Peyer's patch (tissue), 4 donors: Measurements from ENCODE around the gene MNX1. TPM values are rescaled to one million over a fixed set of nuclear protein-coding genes. Genes with fewer than 3 reads are reported as not detected.

ENCODE experiments used
- DNase-seq, 3 donors: peaks; one replicate each; pipeline ENCODE4 v3.0.0-alpha.2; 2017 to 2019
- H3K27ac ChIP-seq, 4 donors: fragments of 200-600 bp; sonication (generic); one replicate each; pipeline ENCODE4 v1.5.1; 2016 to 2019
- H3K27me3 ChIP-seq, 2 donors: fragments of 200-600 bp; sonication (generic); one replicate each; pipeline ENCODE4 v1.5.1; 2019
- H3K36me3 ChIP-seq, 3 donors: fragments of 200-600 bp; sonication (generic); one replicate each; pipeline ENCODE4 v1.5.1; 2016 to 2019
- H3K4me1 ChIP-seq, 4 donors: fragments of 200-600 bp; sonication (generic); one replicate each; pipeline ENCODE4 v1.5.1; 2016 to 2019
- H3K4me3 ChIP-seq, 4 donors: fragments of 200-600 bp; sonication (generic); 1 replicate in 3 of 4; 2 replicates in 1 of 4; pipeline ENCODE4 v1.5.1; 2016 to 2019; ENCODE audit warnings: mild to moderate bottlenecking in 1 of 4
- H3K9me3 ChIP-seq, 4 donors: fragments of 200-600 bp; sonication (generic); one replicate each; pipeline ENCODE4 v1.5.1; 2016 to 2019; ENCODE audit warnings: mild to moderate bottlenecking in 1 of 4
- POLR2A ChIP-seq, 2 donors: fragments of 450-650 bp; IDR thresholded peaks; one replicate each; pipeline ENCODE4 v1.5.1; 2017; ENCODE audit warnings: antibody characterized with exemption in 2 of 2, mild to moderate bottlenecking in 2 of 2, moderate library complexity in 2 of 2
- total RNA-seq, 4 donors: library from RNA; depleted of rRNA; stranded (reverse); fragments of >200 nt; gene quantifications; one replicate each; pipeline ENCODE4 v1.1.0, GENCODE V29; 2016
- TF ChIP-seq, protein P1 (sequence below), 6 experiments: fragments of 450-650 bp in 4 of 6; fragments of 200-600 bp in 2 of 6; sonication (generic) in 1 of 6; IDR thresholded peaks; one replicate each; pipeline ENCODE4 v1.5.1; 2017 to 2019; ENCODE audit warnings: antibody characterized with exemption in 6 of 6, mild to moderate bottlenecking in 3 of 6, moderate library complexity in 1 of 6

Gene MNX1
- total RNA-seq, 4 donors from 2014 or later, result 7.4 to 41.9 (median 16.9) TPM

DNA sequence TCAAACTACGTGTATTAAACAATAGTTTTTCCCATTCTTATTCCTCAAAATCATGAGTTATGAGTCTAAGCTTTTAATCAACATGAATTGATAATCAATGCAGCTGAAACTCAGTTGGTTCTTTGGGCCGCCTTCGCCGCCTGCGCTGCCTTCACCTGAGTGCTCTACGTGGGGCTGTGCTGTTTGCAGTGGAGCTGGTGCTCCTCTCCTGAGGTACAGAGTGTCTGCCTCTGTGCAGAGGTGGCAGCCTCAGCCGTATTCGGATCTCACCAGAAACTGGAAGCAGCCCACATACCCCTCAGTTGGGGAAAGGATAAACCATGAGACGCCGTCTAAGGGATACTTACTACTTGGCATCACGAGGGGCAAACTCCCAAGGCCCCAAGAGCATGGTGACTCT is 45.5 kb downstream of the MNX1 start:
- Histone ChIP-seq H3K4me3 (no peak overlapping the region), H3K36me3 (peaks cover 0 to 93% (median 0%) of the 10 kb centered on the region in 3 donors), H3K27me3 (no peaks in the 10 kb centered on the region), H3K27ac (no peak overlapping the region), H3K9me3 (no peaks in the 10 kb centered on the region), H3K4me1 (no peaks in the 10 kb centered on the region)
- TF ChIP-seq POLR2A (IDR thresholded peaks at IDR 0.05), result no peak
- TF ChIP-seq, protein P1, sequence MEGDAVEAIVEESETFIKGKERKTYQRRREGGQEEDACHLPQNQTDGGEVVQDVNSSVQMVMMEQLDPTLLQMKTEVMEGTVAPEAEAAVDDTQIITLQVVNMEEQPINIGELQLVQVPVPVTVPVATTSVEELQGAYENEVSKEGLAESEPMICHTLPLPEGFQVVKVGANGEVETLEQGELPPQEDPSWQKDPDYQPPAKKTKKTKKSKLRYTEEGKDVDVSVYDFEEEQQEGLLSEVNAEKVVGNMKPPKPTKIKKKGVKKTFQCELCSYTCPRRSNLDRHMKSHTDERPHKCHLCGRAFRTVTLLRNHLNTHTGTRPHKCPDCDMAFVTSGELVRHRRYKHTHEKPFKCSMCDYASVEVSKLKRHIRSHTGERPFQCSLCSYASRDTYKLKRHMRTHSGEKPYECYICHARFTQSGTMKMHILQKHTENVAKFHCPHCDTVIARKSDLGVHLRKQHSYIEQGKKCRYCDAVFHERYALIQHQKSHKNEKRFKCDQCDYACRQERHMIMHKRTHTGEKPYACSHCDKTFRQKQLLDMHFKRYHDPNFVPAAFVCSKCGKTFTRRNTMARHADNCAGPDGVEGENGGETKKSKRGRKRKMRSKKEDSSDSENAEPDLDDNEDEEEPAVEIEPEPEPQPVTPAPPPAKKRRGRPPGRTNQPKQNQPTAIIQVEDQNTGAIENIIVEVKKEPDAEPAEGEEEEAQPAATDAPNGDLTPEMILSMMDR (IDR thresholded peaks at IDR 0.05), result no peak
- no peak for DNase-seq

DNA sequence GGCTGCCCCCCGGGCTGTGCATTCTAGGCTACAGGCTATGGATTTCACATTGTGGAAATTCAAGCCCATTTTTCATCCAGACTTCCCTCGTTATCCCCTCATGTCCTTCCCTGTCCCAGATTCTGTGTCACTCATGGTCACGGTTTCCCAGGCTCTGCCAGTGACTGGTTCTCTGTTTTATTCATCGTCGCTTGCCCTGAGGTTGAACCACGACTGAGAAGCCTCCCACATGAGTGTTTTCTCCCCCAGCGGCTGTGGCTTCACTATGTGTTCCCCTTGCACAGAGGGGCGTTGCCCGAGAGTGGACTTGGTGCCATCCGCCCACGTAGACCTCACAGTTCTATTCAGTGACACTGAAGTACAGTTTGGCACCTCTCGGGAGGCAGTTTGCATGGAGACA is 47.0 kb downstream of the MNX1 start:
- no peaks in the 10 kb centered on the region for H3K9me3 ChIP-seq
- DNase-seq, result no peak
- peaks cover 0 to 98% (median 0%) of the 10 kb centered on the region in 3 donors for H3K36me3 ChIP-seq
- no peak overlapping the region for H3K27ac ChIP-seq
- TF ChIP-seq, protein P1 (IDR thresholded peaks at IDR 0.05), result no peak
- TF ChIP-seq POLR2A (IDR thresholded peaks at IDR 0.05), result no peak
- H3K4me1 ChIP-seq, result no peaks in the 10 kb centered on the region
- no peaks in the 10 kb centered on the region for H3K27me3 ChIP-seq
- no peak overlapping the region for H3K4me3 ChIP-seq

DNA sequence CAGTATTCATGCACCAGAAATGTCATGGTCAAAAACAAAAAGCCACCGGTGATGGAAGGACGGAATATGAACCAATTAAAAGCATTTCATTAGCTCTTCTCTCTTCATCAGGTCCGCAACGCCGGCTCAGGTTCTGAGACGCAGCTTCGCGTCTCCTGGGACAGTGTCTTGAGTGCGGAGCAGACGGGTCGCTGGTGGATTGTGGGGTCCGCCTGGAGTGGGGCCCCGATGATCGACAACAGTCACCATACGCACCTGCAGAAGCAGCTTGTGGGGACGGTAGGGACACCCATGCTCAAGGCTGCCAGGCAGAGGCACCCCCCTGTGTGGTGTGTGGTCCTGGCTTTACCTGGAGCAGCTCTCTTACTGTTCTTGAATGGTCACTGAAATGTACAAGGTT is 47.6 kb downstream of the MNX1 start:
- Histone ChIP-seq H3K9me3 (no peaks in the 10 kb centered on the region), H3K36me3 (peaks cover 0 to 99% (median 0%) of the 10 kb centered on the region in 3 donors), H3K4me1 (no peaks in the 10 kb centered on the region), H3K27me3 (no peaks in the 10 kb centered on the region), H3K4me3 (no peak overlapping the region), H3K27ac (no peak overlapping the region)
- DNase-seq, result no peak
- TF ChIP-seq POLR2A (IDR thresholded peaks at IDR 0.05), result no peak

DNA sequence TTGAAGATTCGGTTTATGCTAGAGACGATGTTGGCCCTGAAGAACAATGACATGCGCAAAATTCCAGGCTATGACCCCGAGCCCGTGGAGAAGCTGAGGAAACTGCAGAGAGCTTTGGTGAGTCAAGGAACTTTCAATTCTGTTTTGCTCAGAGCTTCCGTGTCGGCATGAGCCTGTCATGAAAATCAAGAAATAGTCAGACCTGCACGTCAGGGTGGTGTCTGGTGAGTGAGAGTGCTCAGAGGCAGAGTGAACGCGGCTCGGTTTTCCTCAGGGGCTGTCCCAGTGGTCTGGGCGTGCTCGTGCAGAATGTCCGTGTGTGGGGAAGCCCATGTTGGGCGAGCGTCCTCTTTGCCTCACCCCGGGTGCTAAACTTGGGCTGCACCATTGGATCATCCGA is 48.3 kb downstream of the MNX1 start:
- Histone ChIP-seq H3K4me1 (no peaks in the 10 kb centered on the region), H3K27ac (no peak overlapping the region), H3K4me3 (no peak overlapping the region), H3K27me3 (no peaks in the 10 kb centered on the region), H3K9me3 (no peaks in the 10 kb centered on the region), H3K36me3 (peaks cover 0 to 94% (median 0%) of the 10 kb centered on the region in 3 donors)
- no peak for TF ChIP-seq POLR2A (IDR thresholded peaks at IDR 0.05)
- TF ChIP-seq, protein P1 (IDR thresholded peaks at IDR 0.05), result no peak
- DNase-seq, result no peak

DNA sequence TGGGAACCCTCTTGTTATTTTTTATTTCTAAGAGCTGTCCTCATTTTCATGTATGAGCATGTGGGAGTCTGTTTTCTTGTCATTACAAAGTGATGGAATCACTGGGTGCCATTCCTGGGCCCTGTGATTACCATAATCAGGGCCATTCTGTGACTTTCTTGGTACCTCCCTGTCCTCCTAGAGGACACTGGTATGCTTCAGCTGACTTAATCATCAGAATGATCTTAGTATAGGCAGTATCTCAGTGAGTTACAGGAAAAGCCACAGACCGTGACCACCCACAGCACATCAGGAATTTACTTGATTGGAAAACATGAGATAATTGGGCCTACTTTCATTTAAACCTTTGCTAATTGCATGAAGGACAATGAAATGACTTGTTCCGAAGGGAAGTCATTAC is 53.7 kb downstream of the MNX1 start:
- Histone ChIP-seq H3K4me3 (no peak overlapping the region), H3K36me3 (peaks cover 0 to 87% (median 6%) of the 10 kb centered on the region in 3 donors), H3K4me1 (peaks cover 0 to 8% (median 0%) of the 10 kb centered on the region in 4 donors), H3K9me3 (no peaks in the 10 kb centered on the region), H3K27me3 (no peaks in the 10 kb centered on the region), H3K27ac (no peak overlapping the region)
- no peak for DNase-seq
- TF ChIP-seq POLR2A (IDR thresholded peaks at IDR 0.05), result no peak
- TF ChIP-seq, protein P1 (IDR thresholded peaks at IDR 0.05), result no peak

DNA sequence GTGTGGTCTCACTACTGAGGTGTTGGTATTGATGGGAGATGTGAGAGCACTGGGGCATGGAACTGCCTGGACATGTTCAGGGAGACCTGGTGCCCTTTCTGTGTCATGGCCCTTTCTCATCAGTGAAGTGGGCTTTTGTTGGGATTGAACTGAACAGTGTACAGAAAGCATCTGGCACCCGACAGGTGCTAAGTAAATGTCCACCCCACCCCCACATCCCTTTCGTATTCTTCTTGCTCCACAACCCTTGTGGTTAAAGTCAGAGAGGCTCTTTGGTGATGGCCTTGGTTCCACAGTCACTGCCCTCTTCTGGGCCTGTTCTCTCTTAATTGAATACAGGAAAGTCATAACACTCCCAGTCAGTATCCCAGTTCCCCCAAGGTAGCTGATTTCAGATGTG is 55.5 kb downstream of the MNX1 start:
- no peak for DNase-seq
- Histone ChIP-seq H3K27me3 (no peaks in the 10 kb centered on the region), H3K4me1 (peaks cover 0 to 23% (median 6%) of the 10 kb centered on the region in 4 donors), H3K4me3 (no peak overlapping the region), H3K9me3 (no peaks in the 10 kb centered on the region), H3K36me3 (peaks cover 0 to 69% (median 6%) of the 10 kb centered on the region in 3 donors), H3K27ac (no peak overlapping the region)
- TF ChIP-seq, protein P1 (IDR thresholded peaks at IDR 0.05), result no peak
- TF ChIP-seq POLR2A (IDR thresholded peaks at IDR 0.05), result no peak

Other genes with a start within 250 kb of the MNX1 start
- gene LMBR1, start 117.5 kb downstream of the MNX1 start, total RNA-seq, result 10 to 100 TPM; 30.5 to 69.3 (median 62.8) TPM
- 10 to 100 TPM in 3 of 4 donors, 1 to 10 TPM in 1; 8.1 to 77.6 (median 26.7) TPM for gene NOM1, start 61.0 kb downstream of the MNX1 start, total RNA-seq
- gene UBE3C, start 128.3 kb upstream of the MNX1 start, total RNA-seq, result 100 to 1,000 TPM in 3 of 4 donors, 10 to 100 TPM in 1; 76.4 to 106 (median 101) TPM